Activated CD4-positive, CD25-positive, alpha-beta regulatory T cell treated with anti-CD3 and anti-CD28 coated beads, Interleukin-2, amount 50 U/mL, for 72 hours (primary cell): ENCODE measurements around the gene PLEKHF1.
A peak's percentile ranks its signal among the peaks of the same experiment; 100 is the strongest.
"Not testable (repeated sequence)": the region's sequence is repeated elsewhere in the genome, so short reads cannot be mapped to it uniquely, and the experiment has no call there.

ENCODE experiments used
- DNase-seq: peaks from one replicate; pipeline ENCODE4 v3.0.0; 2021

Gene PLEKHF1

GRCh38 chr19:29665215-29665825, at the start of gene PLEKHF1:
TSS of gene PLEKHF1 (plus strand) at chr19:29665461. CDS start at chr19:29673840, 8,379 bp downstream.
- peak; percentile 94 for DNase-seq

GRCh38 chr19:29615891-29616425, 49.3 kb upstream of the PLEKHF1 start:
- no peak for DNase-seq

GRCh38 chr19:29616541-29616940, 48.7 kb upstream of the PLEKHF1 start:
- DNase-seq = no peak

GRCh38 chr19:29617366-29618266, 47.6 kb upstream of the PLEKHF1 start:
- DNase-seq = no peak

- DNase-seq = no peak
These were observed 46.8 kb upstream of the PLEKHF1 start for GRCh38 chr19:29618434-29618833.

GRCh38 chr19:29618871-29619270, 46.4 kb upstream of the PLEKHF1 start:
- no peak for DNase-seq

- no peak for DNase-seq
These were observed 44.3 kb upstream of the PLEKHF1 start for GRCh38 chr19:29620931-29621351.

- DNase-seq = no peak
These were observed 42.8 kb upstream of the PLEKHF1 start for GRCh38 chr19:29622166-29623070.

- DNase-seq = no peak
These were observed 41.4 kb upstream of the PLEKHF1 start for GRCh38 chr19:29623726-29624488.

- no peak for DNase-seq
These were observed 40.6 kb upstream of the PLEKHF1 start for GRCh38 chr19:29624489-29625185.

GRCh38 chr19:29625186-29625651, 40.0 kb upstream of the PLEKHF1 start:
- no peak for DNase-seq

- DNase-seq = no peak
These were observed 38.9 kb upstream of the PLEKHF1 start for GRCh38 chr19:29626386-29626785.

GRCh38 chr19:29626832-29627231, 38.4 kb upstream of the PLEKHF1 start:
- DNase-seq = not testable (repeated sequence)

GRCh38 chr19:29628661-29629385, 36.4 kb upstream of the PLEKHF1 start:
- no peak for DNase-seq

- no peak for DNase-seq
These were observed 35.3 kb upstream of the PLEKHF1 start for GRCh38 chr19:29629836-29630534.

- DNase-seq = no peak
These were observed 34.6 kb upstream of the PLEKHF1 start for GRCh38 chr19:29630655-29631054.

GRCh38 chr19:29631450-29631849, 33.8 kb upstream of the PLEKHF1 start:
- DNase-seq = no peak

GRCh38 chr19:29634002-29634401, 31.3 kb upstream of the PLEKHF1 start:
- no peak for DNase-seq

- DNase-seq = no peak
These were observed 30.7 kb upstream of the PLEKHF1 start for GRCh38 chr19:29634423-29635130.
